ENCODE results near the gene CEP295NL.

The CEP295NL gene

DNA sequence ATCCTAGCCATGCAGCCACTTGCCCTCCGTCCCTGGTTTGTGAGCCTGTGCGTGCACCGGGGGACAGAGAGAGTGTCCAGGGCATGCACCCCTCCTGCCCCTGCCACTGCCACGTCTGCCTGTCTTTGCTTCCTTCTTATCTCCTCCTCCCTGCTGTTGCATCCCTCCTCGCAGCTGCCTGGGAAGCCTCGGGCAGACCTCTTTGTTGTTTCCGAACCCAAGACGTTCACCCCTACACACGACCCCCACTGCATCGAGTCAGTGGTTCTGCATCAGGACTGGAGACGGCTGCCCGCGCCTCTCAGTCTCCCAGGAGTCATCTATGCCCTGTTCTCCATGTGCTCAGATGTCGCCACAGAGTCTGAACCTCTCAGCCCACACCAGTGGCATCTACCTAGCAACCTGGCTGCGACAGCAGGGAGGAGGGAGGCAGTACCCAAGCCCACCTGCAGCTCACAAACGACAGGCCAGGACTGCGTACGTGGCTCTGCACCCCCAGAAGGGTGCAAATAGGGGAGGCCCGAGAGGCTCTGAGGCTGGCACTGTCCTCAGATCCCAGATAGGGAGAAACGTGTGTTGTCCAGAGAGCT is 17.0 kb upstream of the CEP295NL start:
- in situ Hi-C loops (cut with HindIII; ENCODE audit: low pct_ligation_motif_present, low sequenced_read_pairs) = no loop called here
- DNase-seq = no peak
- TF ChIP-seq, protein P1, sequence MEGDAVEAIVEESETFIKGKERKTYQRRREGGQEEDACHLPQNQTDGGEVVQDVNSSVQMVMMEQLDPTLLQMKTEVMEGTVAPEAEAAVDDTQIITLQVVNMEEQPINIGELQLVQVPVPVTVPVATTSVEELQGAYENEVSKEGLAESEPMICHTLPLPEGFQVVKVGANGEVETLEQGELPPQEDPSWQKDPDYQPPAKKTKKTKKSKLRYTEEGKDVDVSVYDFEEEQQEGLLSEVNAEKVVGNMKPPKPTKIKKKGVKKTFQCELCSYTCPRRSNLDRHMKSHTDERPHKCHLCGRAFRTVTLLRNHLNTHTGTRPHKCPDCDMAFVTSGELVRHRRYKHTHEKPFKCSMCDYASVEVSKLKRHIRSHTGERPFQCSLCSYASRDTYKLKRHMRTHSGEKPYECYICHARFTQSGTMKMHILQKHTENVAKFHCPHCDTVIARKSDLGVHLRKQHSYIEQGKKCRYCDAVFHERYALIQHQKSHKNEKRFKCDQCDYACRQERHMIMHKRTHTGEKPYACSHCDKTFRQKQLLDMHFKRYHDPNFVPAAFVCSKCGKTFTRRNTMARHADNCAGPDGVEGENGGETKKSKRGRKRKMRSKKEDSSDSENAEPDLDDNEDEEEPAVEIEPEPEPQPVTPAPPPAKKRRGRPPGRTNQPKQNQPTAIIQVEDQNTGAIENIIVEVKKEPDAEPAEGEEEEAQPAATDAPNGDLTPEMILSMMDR (IDR thresholded peaks at IDR 0.05; ENCODE audit: low read depth, low read length, missing control alignments) = no peak
- Histone ChIP-seq H3K36me3 (replicated peaks) (peaks cover 5% of the 10 kb centered on the region), H3K4me3 (ENCODE audit: low read depth, low read length) (no peak overlapping the region), H3K27me3 (replicated peaks) (no peaks in the 10 kb centered on the region), H3K27ac (no peak overlapping the region)

DNA sequence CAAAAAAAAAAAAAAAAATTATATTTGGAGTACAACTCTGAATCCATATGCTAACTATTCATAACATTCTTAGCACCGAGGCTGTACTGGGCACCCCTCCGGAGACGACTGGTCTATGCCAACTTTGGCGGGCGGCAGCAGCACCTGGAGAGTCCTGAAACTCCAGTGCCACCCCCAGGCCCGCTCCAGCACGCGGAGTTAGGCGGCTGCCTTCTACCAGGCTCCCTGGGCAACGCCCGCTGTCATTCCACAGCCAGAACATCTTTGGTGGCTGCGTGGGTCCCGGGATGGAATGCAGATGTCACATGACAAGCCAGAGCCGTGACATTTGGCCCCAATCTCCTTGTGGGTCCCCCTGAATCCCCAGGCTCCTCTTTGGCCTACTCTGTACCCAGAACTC is 16.0 kb upstream of the CEP295NL start:
- Histone ChIP-seq H3K4me3 (ENCODE audit: low read depth, low read length) (no peak overlapping the region), H3K27me3 (replicated peaks) (no peaks in the 10 kb centered on the region), H3K36me3 (replicated peaks) (peaks cover 5% of the 10 kb centered on the region), H3K27ac (no peak overlapping the region)
- DNase-seq = no peak
- TF ChIP-seq, protein P1 (IDR thresholded peaks at IDR 0.05; ENCODE audit: low read depth, low read length, missing control alignments) = no peak
- in situ Hi-C loops (cut with HindIII; ENCODE audit: low pct_ligation_motif_present, low sequenced_read_pairs) = no loop called here

DNA sequence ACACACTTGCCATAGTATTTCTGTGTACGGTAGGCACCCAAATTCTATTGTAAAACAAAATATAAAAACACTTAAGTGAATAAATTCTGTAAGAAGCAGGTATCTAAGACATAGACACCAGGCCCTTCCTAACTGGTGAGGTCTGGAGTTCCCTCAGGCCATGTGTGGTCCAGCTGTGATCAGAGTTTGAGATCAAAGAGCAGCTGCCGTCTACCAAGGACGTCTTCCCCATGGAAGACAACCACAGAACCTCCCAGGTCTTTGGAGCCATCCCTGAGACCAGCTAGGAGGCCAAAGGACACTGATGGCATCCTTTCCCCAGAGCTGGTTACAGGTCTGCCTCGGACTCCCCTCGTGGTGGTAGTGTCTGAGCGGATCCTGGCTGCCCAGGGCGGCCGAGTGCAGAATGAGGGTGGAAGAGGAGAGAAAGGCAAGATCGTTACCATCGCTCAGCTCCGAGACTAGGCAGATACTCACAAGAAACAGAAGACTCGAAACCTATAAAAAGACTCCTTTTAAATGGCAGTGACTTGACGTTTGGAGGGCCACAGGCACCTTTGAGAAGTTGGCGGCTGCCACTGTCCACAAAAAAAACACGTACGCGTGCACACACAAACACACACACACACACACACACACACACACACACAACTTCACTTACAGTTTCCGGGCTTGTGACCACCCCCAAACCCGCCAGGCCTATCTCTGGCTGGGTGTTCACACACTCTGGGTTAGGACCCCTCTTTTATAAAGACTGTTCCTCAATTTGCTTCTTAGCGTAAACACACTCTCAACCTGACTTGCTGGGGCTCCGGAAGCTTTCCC is 14.7 kb upstream of the CEP295NL start:
- Histone ChIP-seq H3K36me3 (replicated peaks) (peaks cover 5% of the 10 kb centered on the region), H3K27me3 (replicated peaks) (no peaks in the 10 kb centered on the region), H3K4me3 (ENCODE audit: low read depth, low read length) (no peak overlapping the region), H3K27ac (no peak overlapping the region)
- no peak for DNase-seq
- in situ Hi-C loops (cut with HindIII; ENCODE audit: low pct_ligation_motif_present, low sequenced_read_pairs) = no loop called here
- TF ChIP-seq, protein P1 (IDR thresholded peaks at IDR 0.05; ENCODE audit: low read depth, low read length, missing control alignments) = no peak

DNA sequence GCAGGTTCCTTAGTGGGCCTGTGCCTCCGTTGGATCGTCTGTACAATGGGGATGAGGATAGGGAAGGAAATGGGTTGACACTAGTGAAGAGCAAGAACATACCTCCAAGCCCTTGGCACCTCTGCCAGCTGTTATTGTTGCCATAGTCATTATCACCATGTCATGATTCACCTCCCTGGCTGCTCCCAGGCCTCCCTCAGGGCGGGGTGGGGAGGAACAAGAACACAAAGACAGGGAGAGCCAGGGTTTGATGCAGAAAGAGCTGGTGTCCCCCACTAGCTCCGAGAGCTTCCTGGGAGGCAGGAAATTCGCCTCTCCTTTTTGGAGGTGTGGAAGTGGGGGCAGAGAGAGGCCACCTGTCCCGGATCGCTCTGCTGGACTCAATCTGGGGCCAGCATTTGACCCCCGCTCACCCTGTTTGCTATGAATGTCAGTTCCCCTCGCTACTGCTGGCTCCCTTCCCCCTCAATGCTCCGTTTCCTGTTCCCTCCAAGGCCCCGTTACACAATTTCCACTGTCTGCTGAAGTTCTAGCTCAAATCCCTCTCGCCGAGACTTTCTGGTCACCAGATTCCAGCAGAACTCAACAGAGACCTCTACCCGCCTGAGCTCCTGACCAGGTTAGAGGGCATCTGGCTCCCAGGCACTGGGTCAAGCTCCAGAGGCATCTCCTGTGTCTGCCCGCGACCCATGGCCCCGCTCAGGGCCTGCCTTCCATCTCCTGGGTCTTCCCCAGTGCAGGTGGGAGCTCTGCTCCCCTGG is 13.1 kb upstream of the CEP295NL start:
- in situ Hi-C loops (cut with HindIII; ENCODE audit: low pct_ligation_motif_present, low sequenced_read_pairs) = no loop called here
- Histone ChIP-seq H3K36me3 (replicated peaks) (peaks cover 5% of the 10 kb centered on the region), H3K4me3 (ENCODE audit: low read depth, low read length) (no peak overlapping the region), H3K27ac (peak overlapping the region; percentile 37), H3K27me3 (replicated peaks) (no peaks in the 10 kb centered on the region)
- TF ChIP-seq, protein P1 (IDR thresholded peaks at IDR 0.05; ENCODE audit: low read depth, low read length, missing control alignments) = no peak
- no peak for DNase-seq

DNA sequence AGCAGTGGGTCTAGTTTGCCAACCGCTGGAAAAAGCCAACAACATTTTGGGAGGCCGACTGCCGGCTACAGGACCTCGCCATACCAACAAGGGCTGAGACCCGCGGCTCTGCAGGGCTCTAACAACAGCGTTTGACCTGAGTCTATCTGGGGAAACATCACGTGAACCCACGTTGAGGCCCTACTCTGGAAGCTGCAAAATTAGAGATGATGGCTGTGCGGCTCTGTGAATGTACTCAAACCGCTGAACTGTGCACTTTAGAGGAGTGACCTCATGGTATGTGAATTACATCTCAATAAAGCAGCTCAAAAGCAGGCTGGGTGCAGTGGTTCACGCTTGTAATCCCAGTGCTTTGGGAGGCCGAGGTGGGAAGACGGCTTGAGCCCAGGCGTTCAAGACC is 10.1 kb upstream of the CEP295NL start:
- TF ChIP-seq, protein P1 (IDR thresholded peaks at IDR 0.05; ENCODE audit: low read depth, low read length, missing control alignments) = no peak
- no peak for DNase-seq
- H3K36me3 ChIP-seq (replicated peaks) = peaks cover 5% of the 10 kb centered on the region
- H3K4me3 ChIP-seq (ENCODE audit: low read depth, low read length) = no peak overlapping the region
- no peaks in the 10 kb centered on the region for H3K27me3 ChIP-seq (replicated peaks)
- in situ Hi-C loops (cut with HindIII; ENCODE audit: low pct_ligation_motif_present, low sequenced_read_pairs) = no loop called here
- no peak overlapping the region for H3K27ac ChIP-seq

Data from brain microvascular endothelial cell (primary cell).